RCC 7860 (cell line): ENCODE data around the gene EID3.

Experiments used
- DNase-seq: peaks from one replicate; pipeline ENCODE4 v3.0.0-alpha.2; 2015; ENCODE audit warnings: low spot score
- FAIRE-seq: peaks from 2 replicates; lab custom pipeline; 2012; peaks lifted over from hg19 to GRCh38; lab: Jason Lieb, UNC

Gene EID3

DNA sequence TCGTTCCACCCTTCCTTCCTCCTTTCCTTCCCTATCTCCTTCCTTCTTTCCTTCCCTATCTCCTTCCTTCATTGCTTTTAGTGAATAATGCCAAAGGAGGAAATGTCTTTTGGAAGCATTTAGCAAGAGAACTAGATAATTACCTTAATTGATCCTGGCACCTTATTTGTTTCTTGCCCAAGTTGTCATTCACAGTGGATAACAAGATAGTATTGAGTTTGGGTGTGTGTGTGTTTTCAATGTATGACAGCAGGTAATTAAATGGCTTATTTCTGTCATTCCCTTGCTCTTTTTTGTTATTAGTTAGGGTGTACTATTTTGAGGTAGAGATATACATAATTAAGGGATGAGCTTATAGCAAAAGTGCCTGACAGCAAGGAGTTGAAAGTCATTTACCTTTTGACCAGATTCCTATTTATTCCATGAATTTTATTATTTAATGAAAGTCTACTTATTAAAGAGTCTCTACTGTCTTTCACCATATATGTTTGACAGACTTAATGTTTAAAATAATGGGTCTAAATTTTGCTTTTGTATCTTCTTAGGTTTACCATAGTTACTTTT lies 30.2 kb downstream of the EID3 start:
- DNase-seq (no peak), FAIRE-seq (no peak)

DNA sequence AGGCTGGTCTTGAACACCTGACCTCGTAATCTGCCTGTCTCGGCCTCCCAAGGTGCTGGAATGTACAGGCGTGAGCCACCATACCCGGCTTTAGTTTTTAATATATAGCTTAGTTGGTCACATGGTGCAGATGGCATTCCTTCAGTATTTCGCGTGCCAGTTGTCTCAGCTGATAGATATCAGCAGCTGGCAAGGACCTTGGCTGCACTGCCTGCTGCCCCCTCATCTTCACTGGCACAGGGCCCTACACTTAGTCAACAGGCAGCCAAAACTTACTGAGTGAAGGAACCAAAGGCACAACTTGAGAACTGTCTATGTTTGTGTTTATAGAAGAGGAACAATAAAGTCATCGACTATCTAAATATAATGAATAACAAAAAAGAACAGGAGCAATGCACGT lies 31.0 kb downstream of the EID3 start:
- no peak for DNase-seq
- FAIRE-seq: no peak

DNA sequence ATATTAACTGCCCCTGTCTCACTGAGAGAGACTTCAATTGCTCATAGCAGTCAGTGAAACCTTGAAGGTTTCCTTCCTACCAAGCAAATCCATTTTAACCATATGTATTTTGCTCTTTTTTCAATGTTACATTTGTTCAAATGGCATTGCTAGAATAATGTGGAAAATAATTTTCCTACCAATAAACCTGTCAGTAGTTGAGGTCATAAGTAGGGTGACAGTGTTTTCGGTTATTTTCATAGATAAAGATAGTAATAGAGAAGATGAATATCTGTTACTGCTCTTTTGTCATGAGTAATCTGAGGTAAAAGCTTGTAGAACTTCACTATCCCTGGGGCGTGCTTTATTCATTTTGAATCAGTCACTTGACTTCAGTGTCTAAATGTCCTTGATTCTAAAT lies 32.6 kb downstream of the EID3 start:
- FAIRE-seq (no peak), DNase-seq (no peak)

DNA sequence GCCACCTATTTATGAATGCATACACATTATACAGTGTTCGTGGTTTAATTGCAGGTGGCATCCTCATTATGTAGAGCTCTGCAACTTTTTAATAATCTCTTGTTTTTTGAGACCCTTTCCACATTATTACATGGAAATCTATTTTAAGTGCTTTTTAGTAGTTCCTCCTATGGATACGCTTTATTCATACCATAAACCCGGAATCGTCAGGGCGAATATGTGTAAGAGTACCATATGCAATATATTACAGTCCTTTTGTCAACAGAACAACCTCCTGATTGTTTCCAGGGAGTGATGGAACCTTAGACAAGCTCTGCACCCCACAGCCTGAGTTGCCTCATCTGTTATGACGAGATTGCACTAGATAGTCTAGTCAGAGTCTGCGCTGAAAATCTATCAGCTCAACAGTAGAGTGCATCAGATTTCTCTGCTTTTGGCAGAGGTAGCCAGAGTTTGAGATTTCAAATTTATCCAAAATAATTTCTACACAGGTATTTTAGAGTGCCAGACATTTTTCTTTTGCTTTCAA lies 33.6 kb downstream of the EID3 start:
- DNase-seq: no peak
- FAIRE-seq: no peak

DNA sequence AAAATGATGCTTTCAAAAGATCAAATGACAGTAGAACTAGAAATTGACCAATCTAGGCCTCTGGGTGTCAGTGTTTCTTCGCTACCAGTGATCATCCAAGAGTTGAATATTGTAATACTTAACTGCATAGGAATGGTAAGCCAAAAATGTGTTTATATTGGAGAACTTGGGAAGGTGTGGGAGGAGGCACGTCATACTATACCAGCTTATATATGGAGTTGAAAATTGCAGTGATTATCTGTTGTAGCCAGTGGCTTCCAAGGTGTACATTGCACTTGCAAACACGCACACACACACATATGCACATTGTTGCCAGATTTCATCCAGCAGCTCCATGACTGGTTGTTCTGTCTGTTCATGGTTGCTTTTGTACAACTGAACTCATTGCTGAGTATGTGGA lies 36.1 kb downstream of the EID3 start:
- FAIRE-seq: no peak
- no peak for DNase-seq

DNA sequence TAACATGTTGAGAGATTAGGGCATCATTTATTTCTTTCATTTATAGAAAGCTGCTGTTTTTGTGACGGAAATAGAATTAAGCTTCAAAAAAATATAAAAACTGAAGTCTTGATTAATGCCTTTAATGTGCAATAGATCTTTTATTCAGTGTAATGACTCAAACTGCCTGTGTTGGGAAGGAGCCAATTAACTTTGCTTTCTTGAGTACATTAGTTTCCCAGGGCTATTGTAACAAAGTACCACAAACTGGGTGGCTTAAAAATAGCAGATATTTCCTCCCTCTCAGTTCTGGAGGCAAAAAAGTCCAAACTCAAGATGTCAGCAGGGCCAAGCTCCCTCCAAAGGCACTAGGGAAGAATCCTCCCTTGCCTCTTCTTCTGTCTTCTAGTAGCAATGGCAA lies 36.6 kb downstream of the EID3 start:
- FAIRE-seq (no peak), DNase-seq (no peak)

DNA sequence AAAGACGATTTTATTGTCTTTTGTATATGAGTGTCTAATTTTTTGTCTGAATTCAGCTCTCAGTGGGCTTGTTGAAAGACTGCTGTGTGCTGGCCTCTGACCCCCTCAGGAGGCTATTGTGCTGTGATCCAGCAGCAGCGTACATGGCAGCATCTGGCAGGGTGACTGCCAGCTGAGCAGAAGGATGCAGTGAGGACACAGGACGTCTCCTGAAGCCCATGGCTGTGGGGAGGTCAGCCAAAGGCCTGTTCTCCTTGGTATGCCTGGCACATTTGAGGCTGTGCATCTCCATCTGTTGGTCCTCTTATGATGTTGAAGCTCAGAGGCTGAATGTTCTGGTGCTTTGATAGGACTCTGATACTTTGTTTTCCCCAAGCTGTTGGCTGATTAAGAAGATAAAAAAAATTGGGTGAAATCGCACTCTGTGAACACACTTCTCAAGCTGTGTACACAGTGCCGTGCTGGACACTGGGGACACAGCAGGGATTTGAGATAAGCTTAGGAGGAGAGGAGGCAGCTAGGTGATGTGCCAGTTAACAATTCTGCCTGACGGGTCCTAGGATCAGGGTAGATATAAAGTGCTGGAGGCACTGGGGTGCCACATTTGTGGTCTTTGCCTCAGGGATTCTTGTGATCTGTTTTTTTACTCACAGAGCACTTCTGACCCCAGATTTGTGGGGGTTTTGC lies 37.5 kb downstream of the EID3 start:
- FAIRE-seq (no peak), DNase-seq (no peak)

DNA sequence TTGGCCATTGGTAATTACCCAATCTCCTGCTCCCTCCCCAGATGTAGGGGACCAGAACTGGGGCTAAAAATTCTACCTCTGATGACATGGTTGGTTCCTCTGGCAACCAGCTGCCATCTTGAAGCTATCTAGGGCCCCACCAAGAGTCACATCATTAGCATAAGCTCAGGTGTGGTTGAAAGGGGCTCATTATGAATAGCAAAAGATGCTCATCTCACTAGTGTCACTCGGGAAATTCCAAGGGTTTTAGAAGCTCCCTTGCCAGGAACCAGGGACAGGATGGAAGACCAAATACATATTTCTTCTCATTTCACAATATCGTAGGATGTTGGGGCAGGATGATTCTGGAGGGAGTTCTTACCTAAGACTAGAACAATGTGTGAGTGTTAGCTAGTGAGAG lies 38.6 kb downstream of the EID3 start:
- FAIRE-seq: no peak
- no peak for DNase-seq

DNA sequence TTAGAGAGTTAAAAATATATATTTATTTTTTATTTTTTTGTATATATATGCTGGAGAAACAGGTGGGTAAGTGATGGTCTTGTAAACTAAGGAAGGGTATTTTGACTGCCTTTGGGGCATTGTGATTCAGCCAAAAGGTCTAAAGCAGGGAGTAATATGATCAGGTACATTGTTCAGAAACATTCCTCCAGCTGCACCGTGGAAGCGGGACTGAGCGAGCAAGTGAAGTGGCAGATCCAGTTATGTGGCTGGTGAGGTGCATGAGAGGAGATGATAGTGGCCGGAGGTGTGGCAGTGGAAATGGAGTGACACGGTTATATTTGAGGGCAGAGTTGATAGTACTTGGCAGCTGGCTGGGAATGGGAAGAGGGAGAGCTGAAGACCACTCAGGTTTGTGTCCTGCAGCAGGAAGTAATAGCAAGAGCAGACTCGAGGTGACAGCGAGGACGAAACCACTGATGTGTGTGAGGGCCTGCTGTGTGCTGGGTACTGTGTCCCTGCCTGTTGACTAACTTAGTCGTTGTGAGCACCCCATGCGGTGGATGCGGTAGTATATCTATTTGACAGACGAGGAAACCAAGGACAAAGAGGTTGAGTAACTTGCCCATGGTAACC lies 39.2 kb downstream of the EID3 start:
- no peak for FAIRE-seq

DNA sequence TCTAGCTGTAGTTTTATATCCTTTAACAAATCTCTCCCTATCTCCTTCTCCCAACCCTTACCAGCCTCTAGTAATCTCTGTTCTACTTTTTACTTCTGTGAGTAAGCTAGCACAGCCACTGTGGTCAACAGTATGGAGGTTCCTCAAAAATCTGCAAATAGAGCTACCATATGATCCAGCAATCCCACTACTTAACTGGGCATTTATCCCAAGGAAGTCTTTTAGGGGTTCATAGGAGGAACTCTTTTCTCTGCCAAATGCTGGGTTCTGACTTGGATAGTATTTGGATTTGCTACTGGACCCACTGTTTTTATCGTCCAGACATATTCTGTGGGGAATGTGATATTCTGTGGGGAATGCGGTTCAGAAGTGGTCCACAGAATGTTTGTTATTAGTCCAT lies 41.1 kb downstream of the EID3 start:
- DNase-seq: no peak
- no peak for FAIRE-seq

More for the DNA sequence above, 39.2 kb downstream of the EID3 start:
- DNase-seq: no peak

DNA sequence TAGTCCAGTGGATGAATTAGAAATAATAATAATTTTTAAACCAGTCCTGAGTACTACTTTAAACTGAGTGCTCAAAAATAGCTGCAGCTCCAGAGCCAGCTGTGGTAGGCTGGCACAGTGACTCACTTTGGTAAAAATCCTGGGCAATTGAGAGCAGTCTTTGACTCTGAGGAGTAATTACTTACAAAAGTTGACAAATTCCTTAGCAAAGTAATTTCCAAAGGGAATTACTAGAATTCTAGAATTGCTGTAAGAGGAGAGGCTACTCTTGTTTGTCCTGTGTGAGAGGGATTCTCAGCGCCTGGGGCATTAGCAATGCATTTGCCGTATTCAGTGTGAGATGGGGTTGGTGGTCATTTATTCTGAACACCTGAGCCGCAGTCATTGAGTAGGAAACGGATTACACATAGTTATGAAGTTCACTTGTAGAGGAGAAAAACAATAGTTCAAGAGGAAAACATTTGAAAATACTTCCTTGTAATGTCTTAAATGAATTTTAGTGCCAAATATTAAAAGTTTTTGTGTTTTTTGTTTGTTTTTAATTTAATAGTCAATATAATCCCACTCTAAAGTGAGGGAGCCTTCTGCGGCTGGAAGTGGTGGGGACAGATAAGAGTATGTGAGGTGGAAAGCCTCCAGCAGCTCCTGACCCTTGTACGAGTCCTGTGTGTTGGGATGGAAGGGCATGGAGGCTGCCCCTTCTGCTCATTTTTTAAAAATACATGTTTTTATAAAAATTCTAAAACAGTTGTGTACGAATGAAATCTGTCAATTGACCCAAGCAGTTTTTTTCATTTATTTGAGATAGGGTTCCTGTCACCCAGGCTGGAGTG lies 41.9 kb downstream of the EID3 start:
- no peak for DNase-seq
- no peak for FAIRE-seq

DNA sequence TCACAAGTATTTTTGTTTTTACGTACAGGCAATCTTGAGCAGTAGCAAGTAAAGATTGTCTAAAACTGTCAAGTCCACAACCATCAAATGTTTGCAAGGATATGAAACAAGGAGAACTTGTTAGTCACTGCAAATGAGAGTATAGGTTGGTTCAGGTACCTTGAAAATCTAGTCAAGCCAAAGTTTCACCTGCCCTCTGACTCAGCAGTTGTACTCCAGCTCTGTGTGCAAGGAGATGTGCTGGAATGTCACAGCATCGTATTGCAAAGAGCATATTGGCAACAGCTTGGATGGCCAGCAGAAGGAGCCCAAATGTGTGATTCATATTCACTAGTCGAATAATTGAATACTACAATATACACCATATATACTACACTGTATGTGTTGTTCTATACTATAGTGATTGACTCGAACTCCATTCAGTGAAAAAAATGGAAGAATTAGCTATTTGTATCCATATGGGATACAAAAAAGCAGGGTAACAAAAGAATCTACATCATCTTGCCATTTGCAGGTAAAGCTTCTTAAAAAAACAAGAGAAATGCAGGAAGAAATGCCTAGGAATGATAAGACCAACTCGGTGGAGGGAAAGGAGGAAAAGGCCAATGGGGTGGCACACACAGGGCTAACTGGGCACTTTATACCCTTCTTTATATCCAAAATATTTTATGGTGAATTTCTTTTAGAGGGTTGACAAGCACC lies 44.0 kb downstream of the EID3 start:
- FAIRE-seq (no peak), DNase-seq (no peak)

DNA sequence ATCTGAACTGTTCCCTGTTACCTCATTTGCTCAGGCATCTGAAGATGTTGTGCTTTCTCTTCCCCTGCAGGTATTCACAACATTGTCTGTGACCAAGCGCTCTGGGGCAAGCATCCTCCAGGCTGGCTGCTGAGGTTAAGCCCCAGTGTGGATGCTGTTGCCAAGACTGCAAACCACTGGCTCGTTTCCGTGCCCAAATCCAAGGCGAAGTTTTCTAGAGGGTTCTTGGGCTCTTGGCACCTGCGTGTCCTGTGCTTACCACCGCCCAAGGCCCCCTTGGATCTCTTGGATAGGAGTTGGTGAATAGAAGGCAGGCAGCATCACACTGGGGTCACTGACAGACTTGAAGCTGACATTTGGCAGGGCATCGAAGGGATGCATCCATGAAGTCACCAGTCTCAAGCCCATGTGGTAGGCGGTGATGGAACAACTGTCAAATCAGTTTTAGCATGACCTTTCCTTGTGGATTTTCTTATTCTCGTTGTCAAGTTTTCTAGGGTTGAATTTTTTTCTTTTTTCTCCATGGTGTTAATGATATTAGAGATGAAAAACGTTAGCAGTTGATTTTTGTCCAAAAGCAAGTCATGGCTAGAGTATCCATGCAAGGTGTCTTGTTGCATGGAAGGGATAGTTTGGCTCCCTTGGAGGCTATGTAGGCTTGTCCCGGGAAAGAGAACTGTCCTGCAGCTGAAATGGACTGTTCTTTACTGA lies 44.9 kb downstream of the EID3 start:
- FAIRE-seq (no peak), DNase-seq (no peak)

DNA sequence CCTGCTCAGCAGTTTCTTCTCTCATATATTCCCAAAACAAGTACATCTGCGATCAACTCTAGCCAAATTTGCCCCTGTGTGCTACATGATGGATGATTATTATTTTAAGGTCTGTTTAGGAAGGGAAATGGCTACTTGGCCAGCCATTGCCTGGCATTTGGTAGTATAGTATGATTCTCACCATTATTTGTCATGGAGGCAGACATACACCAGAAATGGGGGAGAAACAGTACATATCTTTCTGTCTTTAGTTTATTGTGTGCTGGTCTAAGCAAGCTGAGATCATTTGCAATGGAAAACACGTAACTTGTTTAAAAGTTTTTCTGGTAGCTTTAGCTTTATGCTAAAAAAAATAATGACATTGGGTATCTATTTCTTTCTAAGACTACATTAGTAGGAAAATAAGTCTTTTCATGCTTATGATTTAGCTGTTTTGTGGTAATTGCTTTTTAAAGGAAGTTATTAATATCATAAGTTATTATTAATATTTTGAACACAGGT lies 45.5 kb downstream of the EID3 start:
- FAIRE-seq (no peak), DNase-seq (no peak)

DNA sequence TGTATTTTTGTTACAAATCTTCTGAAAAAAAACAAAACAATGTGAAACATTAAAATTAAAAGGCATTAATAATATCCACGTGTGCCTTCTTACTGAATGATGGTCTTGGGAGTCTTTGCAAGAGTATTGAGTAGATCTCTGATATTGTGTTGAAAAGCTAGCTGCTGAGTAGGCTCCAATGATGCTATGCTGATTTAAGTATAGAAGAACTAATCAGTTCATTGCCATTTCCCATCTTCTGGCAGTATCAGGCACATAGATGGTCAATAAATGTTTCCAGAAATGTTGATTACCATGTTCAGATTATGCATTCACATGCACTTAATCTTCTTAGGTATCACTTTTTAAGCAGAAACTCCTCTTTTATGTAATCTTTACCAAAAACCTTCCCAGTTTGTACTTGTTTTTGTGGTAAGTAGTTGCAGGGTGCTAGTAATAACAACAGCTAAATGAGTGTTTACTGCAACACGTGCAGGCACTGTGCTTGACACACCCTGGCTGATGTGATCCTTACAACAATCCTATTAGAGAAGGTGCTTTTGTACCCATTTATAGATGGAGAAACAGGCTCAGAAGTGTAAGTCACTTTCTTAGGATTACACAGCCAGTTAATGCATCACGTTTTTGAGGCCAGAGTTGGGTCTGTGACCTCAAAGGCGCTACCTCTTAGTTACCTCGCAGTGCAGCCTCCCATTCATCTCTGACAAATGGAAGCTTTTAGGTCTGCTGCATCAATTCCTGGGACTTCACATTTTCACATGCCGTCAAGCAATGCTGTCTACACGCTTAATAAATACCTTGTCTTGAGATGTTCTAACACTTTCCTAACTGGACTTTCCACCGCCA lies 46.9 kb downstream of the EID3 start:
- FAIRE-seq (no peak), DNase-seq (no peak)

DNA sequence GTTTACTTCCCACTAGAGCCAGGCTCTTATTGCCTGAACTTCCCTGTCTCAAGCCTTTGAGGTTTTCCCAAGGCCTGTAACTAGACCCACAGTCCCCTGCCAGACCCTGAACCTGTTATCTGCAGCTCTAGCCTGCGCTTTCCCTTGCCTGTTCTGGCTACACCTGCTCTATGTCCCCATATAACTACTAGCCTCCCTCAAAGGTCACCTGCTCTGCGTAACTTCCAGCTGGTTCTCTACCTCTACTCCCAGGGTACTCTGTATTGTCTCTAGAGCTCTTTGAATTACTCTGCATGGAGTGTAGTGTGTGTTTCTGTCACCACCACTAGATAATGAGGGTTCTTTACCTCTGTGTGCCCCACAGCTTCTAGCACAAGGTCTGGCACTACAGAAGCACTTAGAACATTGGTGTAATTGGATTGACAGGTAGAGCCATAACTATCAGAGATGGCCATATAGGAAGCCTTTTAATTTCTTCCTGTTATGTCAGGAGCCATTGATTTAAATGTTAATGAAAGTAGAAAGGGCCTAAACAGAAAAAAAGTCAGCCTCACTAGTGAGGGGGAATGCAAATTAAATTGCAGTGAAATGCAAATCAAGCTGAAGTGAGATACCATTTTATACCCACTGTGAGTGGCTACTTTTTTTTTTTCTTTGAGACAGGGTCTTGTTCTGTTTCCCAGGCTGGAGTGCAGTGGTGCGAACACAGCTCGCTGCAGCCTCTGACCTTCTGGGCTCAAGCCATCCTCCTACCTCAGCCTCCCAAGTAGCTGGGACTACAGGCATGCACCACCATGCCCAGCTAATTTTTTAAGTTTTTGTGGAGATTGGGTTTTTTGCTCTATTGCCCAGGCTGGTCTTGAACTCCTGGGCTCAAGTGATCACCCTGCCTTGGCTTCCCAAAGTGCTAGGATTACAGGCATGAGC lies 47.8 kb downstream of the EID3 start:
- FAIRE-seq (no peak), DNase-seq (no peak)

DNA sequence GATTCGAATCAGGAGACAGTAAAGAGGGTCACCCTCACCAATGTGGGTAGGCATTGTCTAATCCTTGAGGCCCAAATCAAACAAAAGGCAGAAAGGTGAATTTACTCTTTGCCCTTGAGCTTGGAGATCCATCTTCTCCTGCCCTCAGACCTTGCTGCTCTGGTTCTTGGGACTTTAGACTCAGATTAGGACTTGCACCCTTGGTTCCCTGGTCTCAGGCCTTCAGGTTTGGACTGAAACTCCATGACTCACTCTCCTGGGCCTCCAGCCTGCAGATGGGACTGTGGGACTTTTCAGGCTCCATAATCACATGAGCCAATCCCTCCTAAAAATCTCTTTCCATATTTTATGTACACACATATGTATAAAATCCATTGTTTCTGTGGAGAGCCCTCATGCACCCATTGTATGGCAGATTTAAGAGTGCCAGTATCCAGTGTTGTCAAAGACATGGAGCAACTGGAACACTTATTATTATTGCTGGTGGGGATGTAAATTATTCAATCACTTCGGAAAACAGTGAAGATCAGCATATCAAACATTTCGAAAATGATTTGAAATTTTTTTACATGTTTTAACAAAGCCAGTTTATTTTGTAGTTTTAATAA lies 48.7 kb downstream of the EID3 start:
- DNase-seq (no peak), FAIRE-seq (no peak)
